SK-N-MC (cell line): ENCODE results near the gene TNRC6A.

ENCODE experiments used
- EZH2 ChIP-seq: fragments of 200-600 bp; sonication (generic); IDR thresholded peaks from one replicate; pipeline ENCODE4 v1.6.1; 2017; ENCODE audit warnings: antibody characterized with exemption
- POLR2AphosphoS5 ChIP-seq: IDR thresholded peaks from 2 replicates; pipeline ENCODE4 v1.6.1; 2012; ENCODE audit warnings: mild to moderate bottlenecking, low read depth, low read length, borderline replicate concordance

DNA sequence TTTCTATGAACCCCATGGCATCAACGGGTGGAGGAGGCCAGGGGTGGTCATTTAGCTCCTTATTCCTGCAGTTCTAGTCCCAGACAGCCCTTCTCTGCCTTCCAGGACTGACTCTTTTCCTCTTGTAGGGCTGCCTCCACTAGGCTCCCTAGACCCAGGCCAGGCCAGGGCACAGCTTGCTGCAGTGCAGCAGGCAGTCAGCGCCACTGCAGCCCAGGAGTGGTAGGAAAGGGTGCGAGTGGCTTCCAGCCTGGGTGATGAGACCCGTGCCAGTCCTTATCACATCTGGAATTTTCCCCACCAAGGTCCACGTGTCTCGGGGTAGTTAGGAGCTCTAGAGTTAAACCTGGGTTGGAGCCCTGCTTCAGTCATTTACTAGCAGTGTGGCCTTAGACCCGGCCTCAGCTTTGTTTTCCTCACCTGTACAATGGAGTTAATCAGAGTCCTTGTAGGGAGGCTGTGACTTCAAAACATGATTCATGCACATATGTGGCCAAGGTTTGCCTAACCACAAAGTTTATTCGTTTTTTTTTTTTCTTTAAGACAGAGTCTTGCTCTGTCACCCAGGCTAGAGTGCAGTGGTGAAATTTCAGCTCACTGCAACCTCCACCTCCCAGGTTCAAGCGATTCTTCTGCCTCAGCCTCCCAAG lies 121.0 kb downstream of the TNRC6A start:
- TF ChIP-seq EZH2 (no peak), POLR2AphosphoS5 (no peak)
